NCI-H2081 treated with DMSO at 0.1 percent for 48 hours (cell line): ENCODE results near the gene TDRD9.

ENCODE experiments used
- DNase-seq: peaks from one replicate; lab custom pipeline; 2025; lab: John Stamatoyannopoulos, UW

The TDRD9 gene

DNA sequence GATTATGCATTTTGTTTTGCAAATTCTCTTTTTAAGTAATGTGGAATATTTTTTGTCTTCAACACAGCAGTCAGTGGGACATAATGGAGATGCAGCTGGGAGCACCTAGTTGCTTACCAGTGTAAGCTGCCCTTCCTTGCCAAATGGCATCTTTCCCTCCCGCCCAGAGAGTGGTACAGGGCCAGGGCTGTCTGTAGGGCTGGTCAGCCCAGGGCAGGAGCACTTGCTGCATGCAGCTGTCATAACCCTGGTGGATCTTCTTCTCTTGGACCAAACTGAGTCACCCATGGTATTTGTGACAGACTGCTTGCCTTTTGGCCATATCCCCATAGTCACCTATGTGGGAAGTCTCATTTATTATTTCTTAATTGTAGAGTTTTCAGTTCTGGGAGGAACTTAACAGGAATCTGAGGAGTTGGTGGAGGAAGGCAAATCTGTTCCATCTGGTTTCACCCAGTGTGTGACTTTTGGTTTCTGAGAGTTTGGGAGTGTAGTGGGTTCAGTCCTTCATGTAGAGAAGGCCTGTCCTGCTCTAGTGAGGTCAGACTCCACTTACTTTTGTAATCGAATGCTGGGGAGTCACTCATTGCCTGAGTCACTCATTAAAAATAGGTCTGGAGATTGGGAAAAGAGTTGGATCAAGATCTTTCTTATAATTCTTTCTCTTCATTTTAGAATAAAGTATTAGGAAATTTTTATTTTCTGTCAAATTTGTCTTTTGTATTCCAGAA is 95.2 kb downstream of the TDRD9 start:
- no peak for DNase-seq

DNA sequence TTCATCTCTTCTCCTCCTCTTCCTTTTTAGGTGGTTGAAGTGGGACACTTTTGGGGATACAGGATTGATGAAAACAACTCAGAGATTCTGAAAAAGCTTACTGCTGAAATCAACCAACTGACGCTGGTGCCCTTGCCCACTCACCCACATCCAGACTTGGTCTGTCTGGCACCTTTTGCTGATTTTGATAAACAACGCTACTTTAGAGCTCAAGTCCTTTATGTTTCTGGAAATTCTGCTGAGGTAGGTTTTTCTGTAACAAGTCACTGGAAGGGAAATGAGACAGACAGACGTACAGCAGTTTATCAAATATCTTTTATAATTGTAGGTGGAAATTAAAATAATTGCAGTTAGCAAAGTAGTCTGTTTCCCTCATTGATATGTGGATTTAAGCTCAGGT is 97.3 kb downstream of the TDRD9 start:
- DNase-seq: no peak

- DNase-seq: no peak
Observed at GRCh38 chr14:104026024-104026423, 97.8 kb downstream of the TDRD9 start.

DNA sequence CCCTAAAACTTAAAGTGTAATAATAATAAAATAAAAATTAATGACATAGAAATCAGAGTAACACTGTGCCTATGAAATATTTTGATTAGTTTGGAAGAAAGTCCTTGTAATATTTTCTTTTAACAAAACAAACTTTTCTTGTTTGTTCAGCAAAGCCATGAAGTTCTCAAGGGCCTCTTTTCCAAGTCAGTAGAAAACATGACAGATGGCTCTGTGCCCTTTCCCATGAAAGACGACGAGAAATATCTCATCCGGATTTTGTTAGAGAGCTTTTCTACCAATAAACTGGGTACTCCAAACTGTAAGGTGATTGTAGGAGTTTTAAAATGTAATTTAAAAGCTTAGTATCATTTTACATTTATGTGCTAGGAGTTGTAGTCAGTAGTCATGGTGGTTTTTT is 102.7 kb downstream of the TDRD9 start:
- DNase-seq: no peak

GRCh38 chr14:104031384-104031783 is 103.1 kb downstream of the TDRD9 start:
- DNase-seq: no peak

DNA sequence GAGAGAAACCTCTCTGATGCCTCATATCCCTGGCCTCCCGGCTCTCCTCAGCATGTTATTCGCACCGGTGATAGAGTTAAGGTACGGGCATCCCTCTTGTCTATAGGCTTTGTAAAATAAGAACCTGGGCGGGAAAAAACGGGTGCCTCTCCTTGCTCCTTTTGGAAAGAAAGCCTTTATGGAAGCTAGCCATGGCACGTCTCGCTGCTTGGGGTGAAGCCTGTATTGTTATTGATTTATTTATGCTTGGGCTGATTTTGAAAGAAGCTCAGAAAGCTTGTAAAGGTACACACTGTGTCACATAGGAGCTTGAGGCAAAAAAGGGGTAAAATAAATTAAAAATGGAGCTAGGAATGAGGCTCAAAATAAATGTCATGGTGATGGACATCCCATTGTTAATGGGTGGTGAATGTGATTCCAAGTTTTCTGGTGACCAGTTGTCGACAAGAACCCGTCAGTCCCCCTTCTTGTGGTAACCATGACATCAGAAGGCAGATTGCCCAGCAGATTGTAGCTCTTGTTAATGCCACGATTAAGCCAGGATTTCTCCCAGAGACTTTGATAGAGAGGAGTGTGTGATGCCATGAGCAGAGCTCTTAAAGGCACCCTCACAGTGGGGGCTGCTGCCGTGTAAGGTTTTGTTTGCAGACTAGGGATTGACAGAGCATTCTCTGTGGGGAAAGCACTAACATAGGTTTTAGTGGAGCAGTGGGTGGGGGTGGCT is 106.9 kb downstream of the TDRD9 start:
- no peak for DNase-seq

GRCh38 chr14:104036212-104036611 is 108.0 kb downstream of the TDRD9 start:
- DNase-seq: no peak

DNA sequence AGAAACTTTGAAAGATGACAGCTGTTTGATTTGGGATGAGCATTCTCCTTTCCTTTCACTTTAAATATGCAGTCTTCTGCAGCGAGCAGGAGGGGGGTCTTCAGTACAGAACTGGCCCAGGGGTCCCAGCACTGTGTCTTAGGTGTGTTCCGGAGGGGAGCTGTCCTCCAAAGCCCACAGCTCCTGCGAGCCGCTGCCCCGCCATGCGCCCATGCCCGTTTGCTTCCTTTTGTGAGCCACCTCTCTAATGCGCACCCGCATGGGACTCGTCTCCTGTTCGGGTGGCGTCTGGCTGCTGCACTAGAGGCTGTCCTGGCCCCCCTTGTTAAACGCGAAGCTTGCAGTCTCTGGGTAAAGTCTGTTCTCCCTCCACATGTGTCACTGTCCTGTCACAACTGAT is 108.8 kb downstream of the TDRD9 start:
- no peak for DNase-seq

DNA sequence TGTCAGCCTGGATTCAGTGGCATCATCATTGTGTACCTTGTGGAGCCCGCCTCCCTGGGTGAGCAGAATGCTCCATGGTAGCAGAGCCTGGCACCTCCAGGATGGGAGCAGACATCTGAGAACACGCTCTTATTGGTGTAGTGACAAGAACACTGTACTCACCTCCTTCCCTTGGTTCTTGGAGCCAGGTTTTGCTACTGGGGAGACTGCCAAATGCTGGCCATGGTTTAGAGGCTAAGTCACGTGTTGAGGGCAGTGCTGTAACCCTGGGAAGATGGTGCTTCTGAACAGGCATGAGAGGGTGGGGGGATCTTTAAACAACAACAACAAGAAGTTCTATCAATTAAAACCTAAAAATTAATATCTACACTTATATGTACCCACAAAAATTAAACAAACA is 109.6 kb downstream of the TDRD9 start:
- DNase-seq: no peak

- no peak for DNase-seq
Observed at GRCh38 chr14:104039214-104039613, 111.0 kb downstream of the TDRD9 start.

DNA sequence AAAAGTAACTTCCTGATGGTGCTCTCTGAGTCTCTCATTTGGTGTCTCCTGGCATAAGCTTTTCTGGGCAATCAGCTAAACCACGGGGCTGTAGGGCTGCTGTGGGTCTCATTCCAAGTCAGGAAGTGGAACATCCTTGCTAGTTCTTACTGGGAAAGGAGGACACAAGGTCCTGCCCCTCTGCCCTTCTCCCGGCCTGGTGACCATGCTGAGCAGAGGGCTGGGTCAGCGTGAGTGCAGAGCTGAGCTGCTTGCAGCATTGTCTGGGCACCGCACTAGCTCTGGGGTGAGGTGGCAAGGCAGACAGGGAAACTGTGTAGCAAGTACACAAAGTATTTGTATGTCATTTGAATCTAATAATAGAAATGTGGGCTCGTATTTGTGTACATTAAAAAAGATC is 112.3 kb downstream of the TDRD9 start:
- DNase-seq: no peak

DNA sequence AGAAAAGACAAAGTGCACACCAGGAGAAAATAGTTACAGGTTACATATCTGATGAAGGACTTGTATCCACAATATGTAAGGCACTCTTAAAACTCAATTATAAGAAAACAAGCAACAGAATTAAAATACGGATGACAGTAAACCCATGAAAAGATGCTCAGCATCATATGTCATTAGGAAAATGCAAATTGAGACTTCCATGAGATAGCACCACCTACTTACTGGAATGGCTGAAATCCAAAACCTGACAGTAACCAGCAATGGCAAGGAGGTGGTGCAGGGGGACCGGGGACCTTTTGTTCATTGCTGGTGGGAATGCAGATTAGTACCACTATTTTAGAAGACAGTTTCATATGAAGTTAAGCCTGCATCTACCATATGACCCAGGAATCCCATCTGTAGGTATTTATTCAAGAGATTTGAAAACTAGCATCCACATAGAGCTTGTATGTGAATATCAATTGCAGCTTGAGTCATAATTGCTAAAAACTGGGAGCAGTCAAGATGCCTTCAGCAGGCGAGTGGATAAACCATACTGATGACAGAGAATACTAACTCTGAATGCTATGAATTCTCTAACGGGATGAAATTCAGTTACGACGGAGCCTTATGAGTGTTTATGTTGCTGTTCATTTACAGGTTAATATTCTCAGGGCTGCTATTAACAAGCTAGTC is 113.3 kb downstream of the TDRD9 start:
- no peak for DNase-seq

- DNase-seq: no peak
Observed at GRCh38 chr14:104044016-104044415, 115.8 kb downstream of the TDRD9 start.

DNA sequence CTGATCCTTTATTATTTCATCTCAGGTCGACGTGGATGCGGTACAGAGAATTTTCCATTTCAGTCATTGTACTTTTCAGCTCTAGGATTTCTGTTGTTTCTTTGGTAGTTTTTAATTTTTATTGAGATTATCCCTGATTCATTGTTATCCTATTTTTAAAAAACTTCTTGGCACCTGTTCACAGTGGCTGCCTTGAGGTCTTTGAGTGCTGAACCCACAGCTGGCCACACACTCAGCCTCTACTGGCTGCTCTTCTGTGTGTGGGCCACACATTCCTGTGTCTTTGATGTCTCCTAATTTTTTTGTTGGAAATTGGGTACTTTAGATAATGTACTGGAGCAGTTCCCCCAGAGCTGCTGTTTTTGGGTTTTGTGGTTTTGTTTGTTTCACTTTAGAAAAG is 119.5 kb downstream of the TDRD9 start:
- DNase-seq: no peak

- DNase-seq: no peak
Observed at GRCh38 chr14:104048758-104049507, 120.7 kb downstream of the TDRD9 start.

- DNase-seq: no peak
Observed at GRCh38 chr14:104049576-104050240, 121.5 kb downstream of the TDRD9 start.

GRCh38 chr14:104051092-104051813 is 123.0 kb downstream of the TDRD9 start:
- DNase-seq: no peak

DNA sequence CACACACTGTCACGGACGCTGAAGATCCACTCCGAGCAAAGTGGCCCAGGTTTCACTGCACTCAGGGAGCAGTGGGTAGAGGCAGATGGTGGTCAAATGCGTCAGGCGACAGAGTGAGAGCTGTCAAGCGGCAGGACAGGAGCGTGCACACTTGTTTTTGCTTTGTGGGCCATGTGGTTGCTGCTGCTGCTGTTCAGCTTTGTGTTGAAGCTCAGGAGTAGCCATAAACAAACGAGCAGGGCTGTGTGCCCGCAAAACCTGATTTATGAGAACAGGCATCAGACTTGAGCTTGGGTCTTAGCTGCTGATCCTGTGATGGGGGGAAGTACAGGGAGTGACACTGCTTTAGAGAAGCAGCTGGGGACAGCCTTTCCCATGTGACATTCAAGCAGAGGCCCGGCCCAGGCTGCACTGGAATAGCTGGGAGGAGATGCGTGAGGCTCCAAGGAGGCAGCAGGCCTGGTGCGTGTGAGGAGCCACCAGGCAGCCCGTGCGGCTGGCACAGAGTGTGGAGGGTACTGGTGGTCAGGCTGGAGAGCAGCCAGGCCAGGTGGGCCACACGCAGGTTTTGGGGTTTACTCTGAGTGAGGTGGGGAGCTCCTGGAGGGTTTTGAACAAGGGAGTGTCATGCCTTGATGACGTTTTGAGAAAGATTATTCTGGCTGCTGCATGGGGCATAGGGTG is 126.1 kb downstream of the TDRD9 start:
- no peak for DNase-seq

DNA sequence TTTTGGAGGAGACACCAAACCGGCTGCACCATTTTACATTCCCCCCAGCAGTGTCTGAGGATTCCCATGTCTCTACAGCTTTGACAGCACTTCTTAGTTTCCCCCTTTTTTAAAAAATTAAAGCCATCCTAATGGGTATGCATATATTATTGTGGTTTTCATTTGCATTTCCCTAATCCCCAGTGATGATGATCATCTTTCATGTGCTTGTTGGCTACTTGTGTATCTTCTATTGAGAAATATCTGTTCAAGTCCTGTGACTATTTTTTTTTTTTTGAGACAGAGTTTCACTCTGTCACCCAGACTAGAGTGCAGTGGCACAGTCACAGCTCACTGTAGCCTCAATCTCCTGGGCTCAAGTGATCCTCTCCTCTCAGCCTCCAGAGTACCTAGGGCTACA is 134.0 kb downstream of the TDRD9 start:
- no peak for DNase-seq

DNA sequence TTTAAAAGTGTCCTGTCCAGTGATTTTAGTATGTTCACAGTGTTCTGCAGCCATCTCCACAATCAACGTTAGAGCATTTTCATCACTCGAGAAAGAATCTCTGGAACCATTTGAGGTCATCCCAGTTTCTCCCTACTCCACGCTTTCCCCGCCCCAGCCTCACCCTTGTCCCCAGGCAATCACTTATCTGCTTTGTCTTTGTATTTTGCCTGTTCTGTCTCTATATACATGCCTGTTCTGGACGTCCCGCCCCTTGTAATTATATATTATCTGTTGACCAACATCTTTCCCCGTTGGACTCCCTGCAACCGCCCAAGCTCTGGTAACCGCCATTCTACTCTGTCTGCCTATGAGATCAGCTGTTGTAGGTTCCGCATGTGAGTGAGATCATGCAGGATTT is 135.7 kb downstream of the TDRD9 start:
- DNase-seq: no peak

DNA sequence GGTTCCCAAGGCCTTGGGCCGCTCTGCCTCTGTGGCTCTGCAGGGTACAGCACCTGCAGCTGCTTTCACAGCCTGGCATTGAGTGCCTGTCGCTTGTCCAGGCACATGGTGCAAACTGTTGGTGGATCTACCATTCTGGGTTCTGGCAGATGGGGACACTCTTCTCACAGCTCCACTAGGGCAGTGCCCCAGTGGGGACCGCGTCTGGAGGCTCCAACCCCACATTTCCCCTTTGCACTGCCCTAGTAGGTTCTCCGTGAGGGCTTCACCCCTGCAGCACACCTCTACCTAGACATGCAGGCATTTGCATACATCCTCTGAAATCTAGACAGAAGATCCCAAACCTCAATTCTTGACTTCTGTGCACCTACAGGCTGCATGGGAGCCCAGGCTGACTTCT is 138.0 kb downstream of the TDRD9 start:
- DNase-seq: no peak
